ENCODE data around the gene AGAP3.

The AGAP3 gene

DNA sequence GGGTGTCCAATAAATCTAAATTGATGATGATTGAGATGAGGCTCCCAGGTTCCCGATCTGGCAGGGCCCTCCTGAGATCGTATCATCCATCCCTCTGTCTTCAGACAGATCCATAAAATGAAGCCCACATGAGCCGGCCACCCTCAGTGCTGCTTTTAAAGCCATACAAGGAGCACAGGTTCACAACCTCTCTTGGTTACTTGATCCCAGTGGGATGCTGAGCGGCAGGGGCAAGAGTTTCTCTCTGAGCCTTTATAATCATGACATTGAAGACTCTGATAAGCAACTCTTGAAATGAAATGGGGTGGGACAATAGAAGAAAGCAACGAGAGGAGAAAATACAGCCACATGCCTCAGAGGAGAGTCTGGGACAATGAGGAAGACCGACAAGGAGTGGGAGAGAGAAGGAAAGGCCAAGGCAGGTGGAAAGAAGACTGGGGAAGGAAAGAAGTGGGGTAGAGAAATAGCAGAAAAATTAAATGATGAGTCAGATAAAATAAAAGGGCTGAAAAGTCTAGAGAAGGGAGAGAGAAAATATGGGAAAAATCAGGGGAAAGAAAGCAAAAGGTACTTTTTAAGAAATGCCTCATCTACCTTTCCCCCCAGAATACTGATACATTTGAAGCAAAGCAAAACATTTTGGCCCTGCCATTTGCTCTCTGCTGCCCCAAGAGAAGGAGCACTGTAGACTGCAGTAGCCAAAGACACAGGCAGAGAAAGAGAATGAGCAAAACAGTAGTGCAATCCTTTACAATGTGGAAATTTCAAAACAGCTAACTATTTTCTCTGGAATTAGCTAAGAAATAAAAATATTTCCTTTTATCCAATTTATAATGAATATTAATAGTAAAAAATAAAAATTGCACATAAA, 66.6 kb downstream of the AGAP3 start:
- DNase-seq (ENCODE audit: low spot score) (no peak), ATAC-seq (ENCODE audit: low read depth) (no peak)
- H3K9me3 ChIP-seq (ENCODE audit: severe bottlenecking), result no peaks in the 10 kb centered on the region
- no peak overlapping the region for H3K27ac ChIP-seq (ENCODE audit: poor library complexity, severe bottlenecking)
- H3K27me3 ChIP-seq (ENCODE audit: insufficient read depth, poor library complexity, severe bottlenecking), result peaks cover 10% of the 10 kb centered on the region
- H3K4me1 ChIP-seq (ENCODE audit: insufficient read depth, poor library complexity, severe bottlenecking), result peaks cover 4% of the 10 kb centered on the region
- H3K36me3 ChIP-seq (ENCODE audit: low read depth), result no peaks in the 10 kb centered on the region
- TF ChIP-seq CTCF (IDR thresholded peaks at IDR 0.05; ENCODE audit: poor library complexity, severe bottlenecking), result peak; percentile 13
- H3K4me3 ChIP-seq (ENCODE audit: severe bottlenecking), result no peak overlapping the region

- no peak for TF ChIP-seq CTCF (IDR thresholded peaks at IDR 0.05; ENCODE audit: poor library complexity, severe bottlenecking)
- DNase-seq (ENCODE audit: low spot score) (no peak), ATAC-seq (ENCODE audit: low read depth) (peak; percentile 92)
- H3K4me3 ChIP-seq (ENCODE audit: severe bottlenecking), result no peak overlapping the region
- peak overlapping the region; percentile 3 for H3K27ac ChIP-seq (ENCODE audit: poor library complexity, severe bottlenecking)
- no peaks in the 10 kb centered on the region for H3K9me3 ChIP-seq (ENCODE audit: severe bottlenecking)
- H3K36me3 ChIP-seq (ENCODE audit: low read depth), result no peaks in the 10 kb centered on the region
- peaks cover 1% of the 10 kb centered on the region for H3K27me3 ChIP-seq (ENCODE audit: insufficient read depth, poor library complexity, severe bottlenecking)
- H3K4me1 ChIP-seq (ENCODE audit: insufficient read depth, poor library complexity, severe bottlenecking), result peaks cover 4% of the 10 kb centered on the region
Measured at GRCh38 chr7:151157645-151158329, 71.5 kb downstream of the AGAP3 start.

GRCh38 chr7:151161757-151162156, 75.5 kb downstream of the AGAP3 start:
- H3K27ac ChIP-seq (ENCODE audit: poor library complexity, severe bottlenecking), result no peak overlapping the region
- no peaks in the 10 kb centered on the region for H3K9me3 ChIP-seq (ENCODE audit: severe bottlenecking)
- no peak for TF ChIP-seq CTCF (IDR thresholded peaks at IDR 0.05; ENCODE audit: poor library complexity, severe bottlenecking)
- no peak for ATAC-seq (ENCODE audit: low read depth)
- H3K4me1 ChIP-seq (ENCODE audit: insufficient read depth, poor library complexity, severe bottlenecking), result peaks cover 4% of the 10 kb centered on the region
- no peaks in the 10 kb centered on the region for H3K36me3 ChIP-seq (ENCODE audit: low read depth)
- H3K4me3 ChIP-seq (ENCODE audit: severe bottlenecking), result no peak overlapping the region
- H3K27me3 ChIP-seq (ENCODE audit: insufficient read depth, poor library complexity, severe bottlenecking), result peaks cover 37% of the 10 kb centered on the region
- DNase-seq (ENCODE audit: low spot score), result no peak

GRCh38 chr7:151166629-151167196, 80.4 kb downstream of the AGAP3 start:
- Histone ChIP-seq H3K9me3 (ENCODE audit: severe bottlenecking) (no peaks in the 10 kb centered on the region), H3K36me3 (ENCODE audit: low read depth) (no peaks in the 10 kb centered on the region), H3K27ac (ENCODE audit: poor library complexity, severe bottlenecking) (no peak overlapping the region), H3K4me1 (ENCODE audit: insufficient read depth, poor library complexity, severe bottlenecking) (no peaks in the 10 kb centered on the region), H3K27me3 (ENCODE audit: insufficient read depth, poor library complexity, severe bottlenecking) (peaks cover 69% of the 10 kb centered on the region), H3K4me3 (ENCODE audit: severe bottlenecking) (peak overlapping the region; percentile 37)
- DNase-seq (ENCODE audit: low spot score) (no peak), ATAC-seq (ENCODE audit: low read depth) (peak; percentile 22; the same call in 2 of the 3 replicates)
- TF ChIP-seq CTCF (IDR thresholded peaks at IDR 0.05; ENCODE audit: poor library complexity, severe bottlenecking), result no peak

All from RWPE2 (cell line).